Fibroblast of skin of left quadriceps (primary cell): ENCODE measurements around the gene GPR62.
"Not testable (repeated sequence)": the region's sequence is repeated elsewhere in the genome, so short reads cannot be mapped to it uniquely, and the experiment has no call there.

Source experiments
- DNase-seq, 2 experiments: peaks; one replicate each; pipeline ENCODE4 v3.0.0-alpha.2; 2013; ENCODE audit warnings: low read depth in 2 of 2

Gene GPR62, protein sequence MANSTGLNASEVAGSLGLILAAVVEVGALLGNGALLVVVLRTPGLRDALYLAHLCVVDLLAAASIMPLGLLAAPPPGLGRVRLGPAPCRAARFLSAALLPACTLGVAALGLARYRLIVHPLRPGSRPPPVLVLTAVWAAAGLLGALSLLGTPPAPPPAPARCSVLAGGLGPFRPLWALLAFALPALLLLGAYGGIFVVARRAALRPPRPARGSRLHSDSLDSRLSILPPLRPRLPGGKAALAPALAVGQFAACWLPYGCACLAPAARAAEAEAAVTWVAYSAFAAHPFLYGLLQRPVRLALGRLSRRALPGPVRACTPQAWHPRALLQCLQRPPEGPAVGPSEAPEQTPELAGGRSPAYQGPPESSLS

DNA sequence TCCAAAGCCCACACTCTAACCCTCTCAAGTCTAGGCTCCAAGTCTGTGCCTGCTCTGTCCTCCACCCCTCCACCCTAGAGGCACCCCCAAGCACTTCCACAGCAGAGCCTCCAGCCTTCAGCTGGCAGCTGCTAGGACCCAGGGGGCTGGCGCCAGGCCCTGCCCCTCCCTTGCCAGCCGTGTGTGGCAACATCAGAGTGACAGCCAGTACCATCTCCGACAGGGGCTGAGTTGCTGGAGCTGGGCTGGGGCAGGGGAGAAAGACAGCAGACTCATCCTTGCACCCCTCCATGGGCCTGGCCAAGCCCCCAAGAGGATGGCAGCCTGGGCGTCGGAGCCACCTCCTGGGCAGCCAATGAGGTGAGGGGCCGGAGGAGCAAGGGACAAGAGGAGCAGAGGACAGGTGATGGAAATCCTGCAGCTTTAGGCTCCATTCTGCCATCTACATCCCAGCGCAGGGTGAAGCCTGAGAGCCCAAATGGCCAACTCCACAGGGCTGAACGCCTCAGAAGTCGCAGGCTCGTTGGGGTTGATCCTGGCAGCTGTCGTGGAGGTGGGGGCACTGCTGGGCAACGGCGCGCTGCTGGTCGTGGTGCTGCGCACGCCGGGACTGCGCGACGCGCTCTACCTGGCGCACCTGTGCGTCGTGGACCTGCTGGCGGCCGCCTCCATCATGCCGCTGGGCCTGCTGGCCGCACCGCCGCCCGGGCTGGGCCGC lies at the start of gene GPR62:
Gene GPR62 (plus strand): TSS at position 207 of the 718 bp plus-strand sequence. CDS start 272 bp downstream, at position 479.
- DNase-seq = no peak

DNA sequence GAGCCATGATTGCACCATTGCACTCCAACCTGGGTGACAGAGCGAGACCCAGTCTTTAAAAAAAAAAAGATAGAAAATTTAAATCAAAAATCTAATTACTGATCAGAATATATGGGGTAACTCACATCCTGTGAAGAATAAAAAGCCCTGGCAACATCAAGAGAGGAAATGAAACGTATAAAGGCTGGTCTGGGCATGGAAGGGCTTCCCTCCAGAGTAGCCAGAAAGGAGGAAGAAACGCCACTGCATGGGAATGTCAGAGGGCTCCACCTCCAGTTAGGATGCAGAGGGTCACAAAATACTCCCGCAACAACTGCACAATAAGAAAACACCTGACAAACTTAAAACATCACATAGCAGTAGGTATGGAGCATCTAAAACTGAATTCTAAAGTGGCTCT lies 47.2 kb upstream of the GPR62 start:
- DNase-seq = no peak

DNA sequence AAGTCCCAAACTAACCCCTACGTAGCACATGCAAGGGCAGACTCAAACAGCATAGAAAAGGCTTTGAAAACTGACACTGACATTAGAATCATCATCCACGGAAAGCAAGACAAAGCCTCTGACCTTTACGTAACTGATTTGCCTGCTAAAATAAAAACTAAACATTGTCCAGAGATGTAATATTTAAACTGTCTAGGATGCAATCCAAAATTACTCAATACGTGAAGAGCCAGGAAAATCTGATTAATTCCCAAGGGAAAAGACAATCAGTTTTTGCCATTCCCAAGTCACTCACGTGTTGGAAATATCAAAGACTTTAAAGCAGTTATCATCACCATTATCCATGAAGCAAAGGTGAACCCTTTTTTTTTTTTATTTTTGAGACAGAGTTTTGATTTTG lies 38.8 kb upstream of the GPR62 start:
- no peak for DNase-seq

DNA sequence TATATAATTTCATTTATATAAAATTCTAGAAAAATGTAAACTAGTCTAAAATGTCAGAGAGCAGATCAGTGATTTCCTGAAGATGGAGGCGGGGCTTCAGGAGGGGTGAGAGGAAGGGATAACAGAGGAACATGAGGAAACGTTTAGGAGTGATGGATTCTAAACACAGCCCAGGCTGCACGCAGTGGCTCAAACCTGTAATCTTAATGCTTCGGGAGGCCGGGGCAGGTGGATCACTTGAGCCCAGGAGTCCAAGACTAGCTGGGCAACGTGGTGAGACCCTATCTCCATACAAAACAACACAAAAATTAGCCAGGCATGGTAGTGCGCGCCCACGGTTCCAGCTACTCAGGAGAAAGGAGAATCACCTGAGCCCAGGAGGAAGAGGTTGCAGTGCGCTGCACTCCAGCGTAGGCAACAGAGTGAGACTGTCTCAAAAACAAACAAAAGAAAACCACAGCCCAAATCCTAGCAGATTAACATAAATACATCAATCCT lies 34.1 kb upstream of the GPR62 start:
- no peak for DNase-seq

DNA sequence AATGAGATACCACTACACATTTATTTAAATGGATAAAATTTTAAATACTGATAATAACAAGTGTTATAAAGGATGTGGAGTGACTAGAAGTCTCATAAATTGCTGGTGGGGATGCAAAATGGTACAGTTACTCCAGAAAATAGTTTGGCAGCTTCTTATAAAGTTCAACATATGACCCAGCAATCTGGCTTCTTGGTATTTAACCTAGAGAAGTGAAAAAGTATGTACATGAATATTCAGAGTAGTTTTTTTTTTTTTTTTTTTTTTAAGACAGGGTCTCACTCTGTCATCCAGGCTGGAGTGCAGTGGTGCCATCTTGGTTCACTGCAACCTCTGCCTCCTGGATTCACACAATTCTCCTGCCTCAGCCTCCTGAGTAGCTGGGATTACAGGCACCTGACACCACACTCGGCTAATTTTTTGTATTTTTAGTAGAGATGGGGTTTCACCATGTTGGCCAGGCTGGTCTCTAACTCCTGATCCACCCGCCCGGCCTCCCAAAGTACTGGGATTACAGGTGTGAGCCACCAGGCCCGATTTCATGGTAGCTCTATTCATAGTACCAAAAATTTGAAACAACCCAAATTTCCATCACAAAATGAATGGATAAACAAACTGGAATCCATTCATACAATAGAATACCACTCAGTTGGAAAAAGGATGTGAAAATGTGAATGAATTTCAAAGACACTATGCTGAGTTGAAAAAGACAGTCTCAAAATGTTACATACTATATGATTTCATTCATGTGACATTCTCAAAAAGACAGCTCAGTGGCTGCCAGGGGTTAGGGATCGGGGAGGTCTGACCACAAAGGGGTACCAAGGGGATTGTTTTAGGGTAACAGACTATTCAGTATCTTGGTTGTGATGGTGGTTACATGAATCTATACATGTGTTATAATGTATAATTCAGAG lies 27.9 kb upstream of the GPR62 start:
- DNase-seq = no peak

DNA sequence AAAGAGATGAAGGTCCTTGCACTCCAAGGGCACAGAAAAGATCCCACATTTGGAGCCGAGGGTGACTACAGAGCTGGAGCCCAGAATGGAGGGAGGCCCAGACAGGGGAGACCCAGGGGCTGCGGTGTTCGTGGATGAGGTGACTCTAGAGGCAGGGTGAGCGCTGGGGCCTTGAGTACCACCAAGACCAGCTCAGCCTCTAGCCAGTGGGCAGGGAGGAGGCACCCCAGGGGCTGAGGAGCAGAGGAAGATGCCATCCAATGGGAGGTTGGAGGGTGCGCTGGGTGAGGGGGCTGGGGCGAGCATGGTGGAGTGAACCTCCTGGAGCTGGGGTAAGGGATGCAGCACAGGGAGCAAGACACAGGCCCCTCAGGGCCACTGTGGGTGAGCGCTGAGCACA lies 26.7 kb upstream of the GPR62 start:
- DNase-seq = no peak

DNA sequence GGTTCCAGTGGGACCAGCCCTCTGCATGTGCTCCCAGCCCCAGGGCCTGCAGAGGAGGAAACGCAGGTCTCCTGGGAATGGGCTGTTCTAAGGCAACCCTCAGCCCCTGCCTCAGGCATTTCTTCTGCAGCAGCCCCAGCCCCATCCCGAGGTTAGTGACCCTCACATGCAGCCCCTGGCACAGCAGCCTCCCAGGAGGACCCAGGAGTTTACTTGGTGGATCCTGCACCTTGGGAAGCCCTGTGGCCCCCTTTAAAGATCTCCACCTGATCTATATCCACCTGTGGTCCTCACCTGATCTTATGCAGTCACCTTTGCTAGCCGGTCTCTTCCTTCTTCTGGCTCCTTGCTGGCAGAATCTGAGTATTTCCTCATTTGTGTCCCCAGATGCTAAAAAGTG lies 26.2 kb upstream of the GPR62 start:
- not testable (repeated sequence) for DNase-seq

DNA sequence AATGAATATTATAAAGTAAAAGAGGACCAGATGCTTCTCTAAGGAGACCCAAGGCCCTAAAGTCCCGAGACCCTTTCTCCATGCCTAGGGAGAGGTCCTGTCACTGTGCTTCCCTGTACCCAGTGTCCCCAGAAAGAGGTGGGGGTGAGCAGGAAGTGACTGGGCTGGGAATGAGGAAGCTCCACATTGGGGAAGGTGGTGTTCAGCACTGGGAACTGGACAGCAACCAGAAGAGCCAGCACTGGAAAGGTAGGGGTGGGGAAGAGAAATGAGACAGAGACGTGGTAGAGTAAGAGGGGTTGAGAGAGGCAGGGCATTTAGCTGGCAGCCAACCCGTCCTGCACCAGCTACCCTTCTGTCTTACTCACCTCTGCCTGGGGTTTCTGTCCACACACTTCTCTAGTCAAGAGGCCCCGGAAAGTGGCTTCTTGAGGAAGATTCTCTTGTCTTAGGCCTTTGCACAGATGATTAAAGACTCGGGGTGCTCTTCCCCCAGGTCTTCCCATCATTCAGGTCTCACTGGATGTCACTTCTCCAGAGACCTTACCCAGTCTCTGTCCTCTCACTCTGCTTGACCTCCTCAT lies 25.7 kb upstream of the GPR62 start:
- DNase-seq = no peak

DNA sequence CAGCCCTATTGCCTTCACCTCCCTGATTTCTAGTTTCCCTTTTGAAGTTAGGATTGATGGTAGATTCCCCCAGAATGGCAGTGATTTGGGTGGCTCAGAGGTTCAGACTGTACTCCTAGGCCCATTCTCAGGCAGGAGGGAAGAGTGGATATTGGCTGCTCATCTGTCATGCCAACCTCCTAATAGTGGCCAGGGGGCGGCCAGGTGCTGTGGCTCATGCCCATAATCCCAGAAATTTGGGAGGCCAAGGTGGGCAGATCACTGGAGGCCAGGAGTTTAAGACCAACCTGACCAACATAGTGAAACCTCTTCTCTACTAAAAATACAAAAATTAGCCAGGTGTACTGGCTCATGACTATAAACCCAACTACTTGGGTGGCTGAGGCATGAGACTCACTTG lies 24.7 kb upstream of the GPR62 start:
- no peak for DNase-seq

DNA sequence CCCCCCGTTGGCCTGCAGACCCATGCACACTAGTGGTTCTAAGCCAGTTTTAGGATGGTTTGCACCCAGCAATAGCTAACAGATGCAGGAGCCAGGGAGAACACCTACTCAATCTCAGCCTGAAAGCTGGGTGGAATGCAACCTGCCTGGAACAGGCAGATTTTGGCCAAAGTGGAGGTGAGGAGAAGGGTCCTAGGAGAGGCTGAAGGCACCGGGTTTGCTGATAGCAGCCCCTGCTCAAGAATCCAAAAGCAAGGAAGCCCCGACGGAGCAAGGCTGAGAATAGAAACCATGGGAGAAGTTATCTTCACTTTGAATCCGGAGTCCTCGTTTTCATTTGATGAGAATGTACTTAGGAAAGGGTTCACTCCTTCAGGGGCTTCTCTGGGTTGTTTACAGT lies 23.4 kb upstream of the GPR62 start:
- DNase-seq = no peak

DNA sequence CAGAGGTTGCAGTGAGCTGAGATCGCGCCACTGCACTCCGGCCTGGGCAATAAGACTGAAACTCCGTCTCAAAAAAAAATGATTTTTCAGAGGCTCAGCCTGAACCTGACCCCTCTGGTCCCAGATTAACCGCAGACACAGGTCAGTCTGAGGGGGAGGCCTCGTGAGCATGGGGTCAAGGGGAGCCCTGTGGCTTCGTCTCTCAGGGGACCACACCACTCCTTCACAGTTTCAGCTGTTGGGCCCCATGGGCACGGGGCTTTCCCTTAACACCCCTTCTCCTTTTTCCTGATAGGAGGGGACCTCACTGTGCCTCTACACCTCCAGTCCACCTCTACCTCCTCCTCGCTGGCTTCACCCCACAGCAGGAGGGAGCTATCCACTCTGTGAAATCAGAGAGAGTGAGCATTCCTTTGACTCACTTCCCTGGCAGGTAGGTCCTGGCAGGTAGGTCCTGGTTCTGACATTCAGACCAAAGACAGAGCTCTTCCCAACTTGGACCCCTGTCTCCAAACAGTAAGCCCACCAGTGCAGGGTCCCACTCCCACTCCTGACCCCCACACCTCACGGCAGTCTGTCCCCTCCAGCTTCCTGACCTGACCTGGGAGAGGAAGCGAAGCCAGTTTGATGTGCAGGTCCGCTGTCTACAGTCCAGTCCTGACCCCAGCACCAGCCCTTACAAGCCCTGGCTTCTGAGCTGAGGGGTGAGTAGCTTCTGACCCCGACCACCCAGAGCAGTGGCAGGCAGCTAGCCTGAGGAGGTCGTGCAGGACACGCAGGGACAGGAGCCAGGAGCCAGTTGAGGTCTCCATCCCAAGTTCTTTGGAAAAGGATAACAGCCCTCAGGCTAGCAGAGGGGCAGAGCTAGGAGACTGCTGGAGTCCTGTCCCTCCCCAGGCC lies 22.5 kb upstream of the GPR62 start:
- no peak for DNase-seq

DNA sequence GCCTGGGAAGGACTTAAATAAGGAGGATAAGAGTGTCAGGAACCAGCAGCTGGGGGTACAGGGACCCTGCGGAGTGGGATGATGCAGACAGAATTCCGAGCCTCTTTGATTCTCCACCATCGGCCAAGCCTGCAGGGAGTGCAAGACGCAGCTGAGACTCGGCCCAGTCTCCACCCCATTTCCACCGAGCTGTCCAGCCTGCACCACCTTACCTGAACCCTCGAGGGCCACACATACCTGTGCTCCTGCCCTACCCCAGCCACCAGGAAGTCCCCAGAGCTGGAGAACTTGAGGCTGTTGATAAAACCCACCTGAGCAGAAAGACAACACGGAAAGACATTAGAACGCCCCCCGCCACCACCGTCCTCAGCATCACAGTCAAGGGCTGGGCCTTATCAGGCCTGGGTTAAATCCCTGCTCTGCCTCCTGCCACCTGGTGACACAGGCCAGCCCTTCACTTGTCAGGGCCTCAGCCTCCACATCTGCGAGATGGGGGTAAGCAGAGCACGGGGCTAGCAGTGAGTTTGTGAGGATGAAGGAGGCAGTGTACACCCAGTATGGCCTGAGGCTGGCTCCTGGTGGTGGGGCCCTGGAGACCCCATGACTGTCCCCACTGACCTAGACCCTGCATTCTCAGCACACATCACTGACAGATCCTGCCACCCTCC lies 21.6 kb upstream of the GPR62 start:
- DNase-seq = no peak

DNA sequence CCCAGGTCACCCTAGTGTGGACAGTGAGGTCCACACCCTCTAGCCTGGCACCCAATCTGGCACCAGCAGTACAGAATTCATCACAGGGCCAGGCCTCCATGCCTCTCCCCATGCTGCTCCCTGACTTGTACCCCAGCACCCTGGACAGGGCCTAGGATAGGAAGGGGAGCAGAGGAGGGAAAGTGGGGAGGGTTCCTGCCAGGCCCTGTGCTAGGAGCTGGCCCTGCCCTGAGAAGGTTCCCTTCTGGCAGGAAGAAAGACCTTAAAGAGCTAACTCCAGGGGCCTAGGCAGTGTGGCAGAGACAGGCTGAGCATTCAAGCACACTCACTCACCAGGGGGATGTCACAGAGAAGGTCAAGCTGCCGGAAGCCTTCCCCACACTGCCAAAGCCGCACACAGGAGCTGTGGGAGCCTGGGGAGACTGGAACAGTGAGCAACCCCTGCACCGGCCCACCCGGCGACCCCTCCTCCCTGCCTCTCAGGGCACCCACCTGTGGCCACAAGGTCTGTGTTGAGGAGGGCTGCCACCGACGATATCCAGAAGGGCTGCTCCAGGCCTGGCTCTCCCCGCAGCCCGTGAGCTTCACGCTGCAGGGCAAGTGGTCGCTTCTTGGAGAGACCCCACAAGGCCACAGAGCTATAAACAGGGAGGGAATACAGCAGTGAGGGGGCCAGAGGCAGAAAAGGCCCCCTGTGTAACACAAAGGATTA lies 20.9 kb upstream of the GPR62 start:
- DNase-seq = no peak

DNA sequence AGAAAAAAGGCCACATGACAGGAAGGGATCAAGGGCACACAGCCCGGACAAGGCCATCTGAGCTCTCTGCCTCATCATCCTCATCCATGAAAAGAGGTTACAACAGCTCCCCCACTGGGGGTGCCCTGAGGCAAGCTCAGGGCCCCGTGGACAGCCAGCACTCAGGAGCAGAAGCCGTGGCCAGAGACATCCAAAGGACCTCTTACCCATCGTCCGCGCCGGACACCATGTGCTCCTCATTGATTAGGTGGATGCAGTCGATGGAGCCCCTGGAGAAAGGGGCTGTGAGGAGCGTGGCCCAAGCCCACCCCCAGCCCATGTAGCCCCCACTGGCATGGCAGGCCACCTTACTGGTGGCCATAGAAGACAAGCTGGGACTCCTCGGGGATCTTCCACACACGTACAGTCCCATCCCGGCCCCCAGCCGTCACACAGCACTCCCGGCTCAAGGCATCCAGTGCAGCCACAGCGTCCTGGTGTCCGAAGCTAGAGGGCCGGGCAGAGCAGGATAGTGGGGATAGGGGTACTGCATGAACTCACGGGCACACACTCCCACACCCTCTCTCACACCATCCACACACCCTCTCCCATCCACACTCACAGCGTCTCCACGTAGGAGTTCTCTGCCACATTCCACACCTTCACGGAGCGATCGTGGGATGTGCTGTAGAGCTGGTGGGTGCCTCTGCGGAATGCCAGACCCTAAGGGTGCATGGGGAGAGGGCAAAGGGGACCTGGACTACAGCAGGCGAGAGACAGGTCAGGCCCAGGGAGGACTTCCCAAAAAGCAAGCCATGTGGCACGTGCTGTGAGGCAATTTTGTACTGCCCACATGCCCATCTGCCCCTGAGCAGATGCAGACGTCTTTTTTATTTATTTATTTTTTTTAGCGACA lies 19.9 kb upstream of the GPR62 start:
- DNase-seq = no peak

DNA sequence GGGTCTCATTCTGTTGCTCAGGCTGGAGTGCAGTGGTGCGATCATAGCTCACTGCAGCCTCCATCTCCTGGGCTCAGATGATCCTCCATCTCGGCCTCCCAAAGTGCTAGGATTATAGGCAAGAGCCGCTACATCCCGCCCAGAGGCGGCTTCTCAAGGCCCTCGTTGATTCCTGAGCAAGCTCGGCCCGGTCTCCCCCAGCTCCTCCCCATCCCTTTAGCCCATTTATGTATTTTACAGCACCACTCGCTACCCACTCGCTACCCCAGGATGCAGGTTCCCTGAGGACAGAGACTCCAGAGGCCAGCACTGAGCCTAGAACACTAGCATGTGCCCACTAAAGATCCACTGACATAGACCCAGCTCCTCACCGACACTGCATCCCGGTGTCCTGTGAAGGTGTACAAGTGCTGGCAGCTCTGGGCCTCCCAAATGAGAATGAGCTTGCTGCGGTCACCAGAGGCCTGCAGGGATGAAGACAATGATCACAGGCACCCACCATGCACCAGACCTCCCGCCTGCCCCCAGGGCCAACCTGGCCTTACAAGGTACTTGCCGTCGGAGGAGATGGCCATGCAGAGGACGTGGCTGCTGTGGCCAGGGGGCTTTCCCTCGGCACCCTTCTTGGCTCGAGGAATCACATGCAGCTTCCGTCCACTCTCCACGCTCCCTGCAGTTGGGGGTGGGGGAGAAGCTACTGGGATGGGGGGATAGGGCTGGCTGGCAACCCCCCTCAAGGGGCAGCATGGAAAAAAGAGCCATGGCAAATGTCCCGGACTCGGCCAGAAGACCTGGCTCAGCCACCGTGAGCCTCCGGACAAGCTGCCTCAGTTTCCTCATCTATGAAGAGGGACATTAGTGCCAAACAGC lies 19.1 kb upstream of the GPR62 start:
- DNase-seq = no peak

DNA sequence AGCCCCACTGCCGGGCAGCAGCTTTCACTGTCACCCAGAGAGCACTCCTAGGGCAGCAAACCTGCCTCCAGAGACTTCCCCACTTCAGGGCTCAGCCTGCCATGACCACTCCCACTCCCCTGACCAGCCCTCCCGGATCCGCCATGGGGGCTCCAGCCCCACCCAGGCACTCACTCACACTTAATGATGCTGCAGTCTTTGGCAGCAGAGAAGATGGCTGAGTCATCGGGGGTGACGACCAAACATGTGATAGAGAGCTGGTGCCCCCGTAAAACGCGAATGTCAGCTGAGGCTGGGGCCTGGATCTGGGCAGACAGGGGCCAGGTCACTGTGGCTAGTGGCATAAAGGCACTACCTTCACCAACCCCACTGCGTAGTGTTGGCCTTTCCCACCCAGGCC lies 18.2 kb upstream of the GPR62 start:
- DNase-seq = no peak
